Vagina (tissue), 2 donors: ENCODE measurements around the gene ADAMTSL1.

Source experiments
- CTCF ChIP-seq, 3 experiments: fragments of 450-650 bp in 2 of 3; fragments of 200-600 bp in 1 of 3; sonication (generic) in 1 of 3; IDR thresholded peaks; one replicate each; pipeline ENCODE4 v1.5.1; 2017 to 2019; ENCODE audit warnings: antibody characterized with exemption in 3 of 3, mild to moderate bottlenecking in 2 of 3, moderate library complexity in 2 of 3
- POLR2A ChIP-seq, 2 donors: fragments of 450-650 bp; IDR thresholded peaks; one replicate each; pipeline ENCODE4 v1.6.1; 2017; ENCODE audit warnings: antibody characterized with exemption in 2 of 2, mild to moderate bottlenecking in 2 of 2, moderate library complexity in 2 of 2

- TF ChIP-seq CTCF (IDR thresholded peaks at IDR 0.05) = no peak
- no peak for TF ChIP-seq POLR2A (IDR thresholded peaks at IDR 0.05)
Observed at GRCh38 chr9:18676525-18676924, 202.6 kb downstream of the ADAMTSL1 start.
